ENCODE results near the gene GPR35.

DNA sequence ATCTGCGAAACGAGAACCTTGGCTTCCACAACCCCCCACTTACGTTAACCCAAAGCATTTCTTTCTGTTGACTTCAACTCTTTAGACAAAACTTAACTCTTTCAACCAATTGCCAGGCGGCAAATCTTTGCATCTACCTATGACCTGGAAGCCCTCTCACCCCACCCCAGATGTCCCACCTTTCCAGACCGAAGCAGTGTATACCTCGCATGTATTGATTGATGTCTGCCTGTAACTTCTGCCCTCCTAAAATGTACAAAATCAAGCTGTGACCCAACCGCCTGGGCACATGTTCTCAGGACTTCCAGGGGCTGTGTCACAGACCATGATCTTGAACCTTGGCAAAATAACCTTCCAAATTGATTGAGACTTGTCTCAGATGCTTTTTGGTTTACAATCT, 45.1 kb downstream of the GPR35 start:
- no peak for TF ChIP-seq MXI1 (IDR thresholded peaks at IDR 0.05; ENCODE audit: low read depth, low read length)
- no peak for TF ChIP-seq SIN3A (IDR thresholded peaks at IDR 0.05; ENCODE audit: borderline replicate concordance, low read depth, low read length)
- no peak for TF ChIP-seq SMC3 (IDR thresholded peaks at IDR 0.05; ENCODE audit: low read depth, low read length)
- no peak for TF ChIP-seq EP300 (IDR thresholded peaks at IDR 0.05; ENCODE audit: borderline replicate concordance in 1 of 2, low read depth in 1 of 2, low read length in 1 of 2)
- no peak for TF ChIP-seq TAF1 (IDR thresholded peaks at IDR 0.05; ENCODE audit: borderline replicate concordance, low read depth, low read length)

Measured in SK-N-SH (cell line).